H1 (cell line): ENCODE measurements around the gene TRIM29. TPM values are rescaled to one million over a fixed set of nuclear protein-coding genes. Genes with fewer than 3 reads are reported as not detected.

Experiments used
- ASH2L ChIP-seq: fragments of 200-600, 300-600 bp; sonication (generic); IDR thresholded peaks from one replicate; pipeline ENCODE4 v1.7.1; 2017; ENCODE audit warnings: low read length
- CHD2 ChIP-seq: IDR thresholded peaks from 2 replicates; pipeline ENCODE4 v1.6.1; 2012; ENCODE audit warnings: low read length, improper control_type of control experiment
- EP300 ChIP-seq, 2 experiments: IDR thresholded peaks; 1 replicate in 1 of 2; 2 replicates in 1 of 2; pipeline ENCODE4 v1.6.1; 2011 to 2012; ENCODE audit warnings: low read depth in 2 of 2, low read length in 2 of 2, mild to moderate bottlenecking in 2 of 2, borderline replicate concordance in 1 of 2, inconsistent platforms in 1 of 2, moderate library complexity in 1 of 2
- HDAC2 ChIP-seq, 2 experiments: fragments of 300-600 bp in 1 of 2; sonication (generic) in 1 of 2; IDR thresholded peaks; 2 replicates each; pipeline ENCODE4 v1.6.1; 2011 to 2012; ENCODE audit warnings: low read depth in 2 of 2, low read length in 2 of 2, mild to moderate bottlenecking in 2 of 2, moderate library complexity in 2 of 2, borderline replicate concordance in 1 of 2, inconsistent platforms in 1 of 2
- MAX ChIP-seq: IDR thresholded peaks from 2 replicates; pipeline ENCODE4 v1.6.1; 2012; ENCODE audit warnings: inconsistent platforms
- NRF1 ChIP-seq: IDR thresholded peaks from 2 replicates; pipeline ENCODE4 v1.6.1; 2011; ENCODE audit warnings: mild to moderate bottlenecking, low read depth, low read length, improper control_type of control experiment
- polyA plus RNA-seq, 7 experiments: library from polyadenylated mRNA; depleted of rRNA in 3 of 7; stranded (reverse) in 5 of 7; unstranded in 2 of 7; fragments of >200 nt in 5 of 7; fragments of 200-250 nt in 2 of 7; gene quantifications; 1 replicate in 5 of 7; 2 replicates in 1 of 7; 4 replicates in 1 of 7; pipeline versions ENCODE4 v1.2.1 to v1.2.3, GENCODE V29; 2011 to 2013; ENCODE audit warnings: missing spikeins in 2 of 7, mixed read lengths in 2 of 7
- total RNA-seq: library from RNA; stranded (reverse); fragmentation: NEBNext Ultra II Directional; extraction: Animal tissue kit (Norgen Biotek cat#: 25700); gene quantifications from 2 replicates; pipeline ENCODE4 v1.2.1, GENCODE V29; 2021

Gene TRIM29
- total and polyA plus RNA-seq, 2 of the 8 experiments (the other 6 are each of a cell fraction or from before 2014, with no cell fraction given): 0.17 to 0.43 TPM

- TF ChIP-seq CHD2 (no peak), HDAC2 (IDR thresholded peaks at IDR 0.05; ENCODE audit: borderline replicate concordance in 1 of 2, low read depth in 2 of 2, low read length in 2 of 2) (no peak), MAX (no peak), EP300 (IDR thresholded peaks at IDR 0.05; ENCODE audit: borderline replicate concordance in 1 of 2, low read depth in 2 of 2, low read length in 2 of 2) (no peak), ASH2L (no peak), NRF1 (no peak)
- TF ChIP-seq, all 59 proteins: peak for 0
Measured at GRCh38 chr11:120098503-120099020, 39.4 kb downstream of the TRIM29 start (continued).
